Measurements from ENCODE around the gene SPSB4.

- TF ChIP-seq, protein P1, sequence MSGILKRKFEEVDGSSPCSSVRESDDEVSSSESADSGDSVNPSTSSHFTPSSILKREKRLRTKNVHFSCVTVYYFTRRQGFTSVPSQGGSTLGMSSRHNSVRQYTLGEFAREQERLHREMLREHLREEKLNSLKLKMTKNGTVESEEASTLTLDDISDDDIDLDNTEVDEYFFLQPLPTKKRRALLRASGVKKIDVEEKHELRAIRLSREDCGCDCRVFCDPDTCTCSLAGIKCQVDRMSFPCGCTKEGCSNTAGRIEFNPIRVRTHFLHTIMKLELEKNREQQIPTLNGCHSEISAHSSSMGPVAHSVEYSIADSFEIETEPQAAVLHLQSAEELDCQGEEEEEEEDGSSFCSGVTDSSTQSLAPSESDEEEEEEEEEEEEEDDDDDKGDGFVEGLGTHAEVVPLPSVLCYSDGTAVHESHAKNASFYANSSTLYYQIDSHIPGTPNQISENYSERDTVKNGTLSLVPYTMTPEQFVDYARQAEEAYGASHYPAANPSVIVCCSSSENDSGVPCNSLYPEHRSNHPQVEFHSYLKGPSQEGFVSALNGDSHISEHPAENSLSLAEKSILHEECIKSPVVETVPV (CRISPR knock-in tag; IDR thresholded peaks at IDR 0.05), result no peak
- no peak for TF ChIP-seq ARNTL (CRISPR knock-in tag; IDR thresholded peaks at IDR 0.05; ENCODE audit: borderline replicate concordance, low read depth)
These were observed 15.0 kb downstream of the SPSB4 start for GRCh38 chr3:141065841-141066805.
